Osteoblast (primary cell): ENCODE measurements around the gene FREM3. TPM values are rescaled to one million over a fixed set of nuclear protein-coding genes. Genes with fewer than 3 reads are reported as not detected.
"Not testable (repeated sequence)": the region's sequence is repeated elsewhere in the genome, so short reads cannot be mapped to it uniquely, and the experiment has no call there.

Experiments used
- DNase-seq: peaks from one replicate; pipeline ENCODE4 v3.0.0; 2011; ENCODE audit warnings: low spot score, mixed read lengths; ENCODE audit not compliant: insufficient read length; ENCODE audit errors: missing footprints
- H2AFZ ChIP-seq: 2 replicates; pipeline ENCODE4 v1.6.0; 2011; ENCODE audit warnings: mild to moderate bottlenecking, low read length
- H3K27ac ChIP-seq: 2 replicates; pipeline ENCODE4 v1.5.1; 2011; ENCODE audit warnings: mild to moderate bottlenecking, low read depth, low read length, moderate library complexity
- H3K27me3 ChIP-seq: 2 replicates; pipeline ENCODE4 v1.6.0; 2012; ENCODE audit warnings: mild to moderate bottlenecking, control low read depth, inconsistent platforms, low read length, moderate library complexity; ENCODE audit not compliant: insufficient read depth
- H3K36me3 ChIP-seq: 2 replicates; pipeline ENCODE4 v1.5.1; 2011; ENCODE audit warnings: mild to moderate bottlenecking, low read length, control low read depth, moderate library complexity; ENCODE audit not compliant: insufficient read depth
- H3K4me1 ChIP-seq: 2 replicates; pipeline ENCODE4 v1.5.1; 2011; ENCODE audit warnings: mild to moderate bottlenecking, low read length, control low read depth, moderate library complexity; ENCODE audit not compliant: insufficient read depth
- H3K4me2 ChIP-seq: 2 replicates; pipeline ENCODE4 v1.6.0; 2011; ENCODE audit warnings: mild to moderate bottlenecking, low read length; ENCODE audit not compliant: insufficient read depth
- H3K4me3 ChIP-seq: fragments of 200-600 bp; sonication (generic); 3 replicates; pipeline ENCODE4 v1.5.1; 2012; ENCODE audit warnings: mild to moderate bottlenecking, low read length, inconsistent platforms; ENCODE audit not compliant: insufficient read depth
- H3K79me2 ChIP-seq: 2 replicates; pipeline ENCODE4 v1.6.0; 2012; ENCODE audit warnings: mild to moderate bottlenecking, low read length, control low read depth, inconsistent platforms; ENCODE audit not compliant: insufficient read depth
- H3K9me3 ChIP-seq: 2 replicates; pipeline ENCODE4 v1.5.1; 2011; ENCODE audit warnings: low read depth, low read length, control low read depth
- H4K20me1 ChIP-seq: 2 replicates; pipeline ENCODE4 v1.6.0; 2012; ENCODE audit warnings: mild to moderate bottlenecking, low read length, control low read depth; ENCODE audit not compliant: insufficient read depth
- CTCF ChIP-seq: IDR thresholded peaks from 2 replicates; pipeline ENCODE4 v1.5.1; 2011; ENCODE audit warnings: mild to moderate bottlenecking, low read depth, low read length, moderate library complexity; ENCODE audit errors: extremely low read depth
- total RNA-seq: library from RNA; depleted of rRNA; stranded (reverse); fragments of >200 nt; gene quantifications from 2 replicates; pipeline ENCODE4 v1.2.3, GENCODE V29; 2012

The FREM3 gene
- total RNA-seq, 1 donor = not detected

GRCh38 chr4:143721317-143721716, 20.8 kb upstream of the FREM3 start:
- no peaks in the 10 kb centered on the region for H3K79me2 ChIP-seq
- H3K4me2 ChIP-seq = no peak overlapping the region
- no peak for TF ChIP-seq CTCF
- H3K27ac ChIP-seq = no peak overlapping the region
- no peak overlapping the region for H3K4me3 ChIP-seq
- no peaks in the 10 kb centered on the region for H3K27me3 ChIP-seq
- no peaks in the 10 kb centered on the region for H3K4me1 ChIP-seq
- H3K9me3 ChIP-seq = no peaks in the 10 kb centered on the region
- no peak overlapping the region for H2AFZ ChIP-seq
- no peak for DNase-seq
- no peaks in the 10 kb centered on the region for H4K20me1 ChIP-seq
- H3K36me3 ChIP-seq = no peaks in the 10 kb centered on the region

GRCh38 chr4:143718748-143719147, 18.3 kb upstream of the FREM3 start:
- not testable (repeated sequence) for H3K79me2 ChIP-seq, H3K9me3 ChIP-seq, H3K36me3 ChIP-seq, H2AFZ ChIP-seq, H4K20me1 ChIP-seq, H3K27ac ChIP-seq, H3K27me3 ChIP-seq, H3K4me2 ChIP-seq, H3K4me1 ChIP-seq, H3K4me3 ChIP-seq, DNase-seq

- H3K36me3 ChIP-seq = no peaks in the 10 kb centered on the region
- H3K27me3 ChIP-seq = no peaks in the 10 kb centered on the region
- no peaks in the 10 kb centered on the region for H4K20me1 ChIP-seq
- H3K9me3 ChIP-seq = no peaks in the 10 kb centered on the region
- H3K4me1 ChIP-seq = no peaks in the 10 kb centered on the region
- no peaks in the 10 kb centered on the region for H3K79me2 ChIP-seq
- H3K4me3 ChIP-seq = no peak overlapping the region
- DNase-seq = no peak
- H2AFZ ChIP-seq = no peak overlapping the region
- no peak for TF ChIP-seq CTCF
- H3K4me2 ChIP-seq = no peak overlapping the region
- H3K27ac ChIP-seq = no peak overlapping the region
These were observed 13.6 kb upstream of the FREM3 start for GRCh38 chr4:143713955-143714625.

GRCh38 chr4:143713553-143713952, 13.1 kb upstream of the FREM3 start:
- H3K27me3 ChIP-seq = no peaks in the 10 kb centered on the region
- no peak overlapping the region for H3K27ac ChIP-seq
- no peaks in the 10 kb centered on the region for H3K79me2 ChIP-seq
- H3K4me1 ChIP-seq = no peaks in the 10 kb centered on the region
- DNase-seq = no peak
- no peaks in the 10 kb centered on the region for H3K9me3 ChIP-seq
- no peaks in the 10 kb centered on the region for H4K20me1 ChIP-seq
- no peak overlapping the region for H3K4me2 ChIP-seq
- no peak overlapping the region for H3K4me3 ChIP-seq
- no peak overlapping the region for H2AFZ ChIP-seq
- no peak for TF ChIP-seq CTCF
- no peaks in the 10 kb centered on the region for H3K36me3 ChIP-seq
